ES-I3 (cell line): ENCODE measurements around the gene MRPL55.

Source experiments
- H3K36me3 ChIP-seq: 2 replicates; pipeline ENCODE4 v1.6.1; 2013; ENCODE audit warnings: mild to moderate bottlenecking, low read length, control low read depth, moderate library complexity; ENCODE audit not compliant: insufficient read depth
- H3K4me1 ChIP-seq: 2 replicates; pipeline ENCODE4 v1.6.1; 2013; ENCODE audit warnings: mild to moderate bottlenecking, control low read depth, low read length; ENCODE audit not compliant: insufficient read depth
- H3K9ac ChIP-seq: 2 replicates; pipeline ENCODE4 v1.6.1; 2013; ENCODE audit warnings: low read depth, mild to moderate bottlenecking, low read length, moderate library complexity
- H3K9me3 ChIP-seq: 2 replicates; pipeline ENCODE4 v1.6.1; 2013; ENCODE audit warnings: mild to moderate bottlenecking, low read length, moderate library complexity; ENCODE audit not compliant: control insufficient read depth, insufficient read depth

Gene MRPL55

DNA sequence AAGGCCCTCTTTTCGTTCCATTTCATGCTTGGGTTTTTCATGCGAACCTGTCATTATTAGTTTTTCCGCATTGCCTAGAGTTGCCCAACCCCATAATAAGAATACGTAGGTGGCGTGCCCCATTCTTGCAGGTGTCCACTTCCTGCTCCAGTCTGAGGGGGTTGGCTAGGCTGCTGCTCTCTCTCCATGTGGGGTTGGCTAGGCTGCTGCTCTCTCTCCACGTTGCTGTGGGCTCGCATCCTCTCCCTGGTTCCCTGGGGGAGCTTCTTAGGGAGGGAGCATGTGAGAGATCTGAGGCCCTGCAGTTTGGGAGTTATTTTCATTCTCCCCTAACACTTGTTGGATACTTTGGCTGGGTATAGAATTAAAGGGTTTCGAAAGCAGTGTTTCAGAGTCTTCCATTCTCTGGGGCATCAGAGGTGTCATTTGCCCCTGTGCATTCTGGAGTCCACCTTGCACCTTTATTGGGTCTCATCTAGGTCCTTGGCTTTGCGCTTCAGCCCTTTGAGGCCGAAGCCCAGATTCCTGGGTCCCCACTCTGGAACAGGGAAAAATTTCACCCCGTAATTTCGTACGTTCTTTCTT, 14.6 kb downstream of the MRPL55 start:
- H3K9ac ChIP-seq = no peak overlapping the region
- H3K36me3 ChIP-seq = 0 out of 2 replicates have a peak, but pooled peaks cover 3% of the 10 kb centered on the region
- H3K4me1 ChIP-seq = 0 out of 2 replicates have a peak, but pooled peaks cover under 1% of the 10 kb centered on the region
- 0 out of 2 replicates have a peak, but pooled peaks cover 3% of the 10 kb centered on the region for H3K9me3 ChIP-seq

DNA sequence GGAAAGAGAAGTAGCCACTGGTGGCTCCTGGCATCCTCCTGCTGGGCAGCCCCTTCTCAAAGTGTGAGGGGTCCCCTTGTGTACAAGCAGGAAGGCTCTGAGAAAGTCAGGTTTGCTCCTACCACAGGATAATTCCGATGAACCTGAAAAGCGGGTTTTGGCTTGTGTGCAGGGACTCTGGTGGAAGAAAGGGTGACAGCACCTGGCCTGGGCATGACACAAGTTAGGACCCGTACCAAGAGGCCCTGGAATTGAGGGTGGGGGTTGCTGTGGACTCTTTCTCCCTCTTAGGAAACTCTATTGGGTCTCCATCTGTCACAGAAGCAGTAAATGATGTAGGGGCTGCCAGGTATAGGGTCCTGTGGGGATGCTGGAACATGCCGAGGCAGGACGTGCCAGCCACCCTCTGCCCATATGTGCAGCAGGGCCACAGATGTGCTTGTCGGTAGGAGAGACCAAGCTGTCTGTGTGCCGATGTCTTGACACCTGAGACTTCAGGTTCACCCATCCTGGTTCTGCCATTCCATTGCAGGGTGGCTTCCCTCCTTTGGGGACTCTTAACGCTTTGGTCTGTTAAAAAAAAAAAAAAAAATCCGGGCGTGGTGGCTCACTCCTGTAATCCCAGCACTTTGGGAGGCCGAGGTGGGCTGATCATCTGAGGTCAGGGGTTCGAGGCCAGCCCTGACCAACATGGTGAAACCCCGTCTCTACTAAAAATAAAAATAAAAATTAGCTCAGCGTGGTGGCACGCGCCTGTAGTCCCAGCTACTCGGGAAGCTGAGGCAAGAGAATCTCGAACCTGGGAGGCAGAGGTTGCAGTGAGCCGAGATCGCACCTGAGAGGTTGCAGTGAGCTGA, 15.8 kb downstream of the MRPL55 start:
- Histone ChIP-seq H3K9me3 (0 out of 2 replicates have a peak, but pooled peaks cover 3% of the 10 kb centered on the region), H3K36me3 (no peaks in the 10 kb centered on the region; the same call in 1 of the 2 replicates), H3K9ac (no peak overlapping the region), H3K4me1 (peaks cover 6% of the 10 kb centered on the region; the same call in 1 of the 2 replicates)

DNA sequence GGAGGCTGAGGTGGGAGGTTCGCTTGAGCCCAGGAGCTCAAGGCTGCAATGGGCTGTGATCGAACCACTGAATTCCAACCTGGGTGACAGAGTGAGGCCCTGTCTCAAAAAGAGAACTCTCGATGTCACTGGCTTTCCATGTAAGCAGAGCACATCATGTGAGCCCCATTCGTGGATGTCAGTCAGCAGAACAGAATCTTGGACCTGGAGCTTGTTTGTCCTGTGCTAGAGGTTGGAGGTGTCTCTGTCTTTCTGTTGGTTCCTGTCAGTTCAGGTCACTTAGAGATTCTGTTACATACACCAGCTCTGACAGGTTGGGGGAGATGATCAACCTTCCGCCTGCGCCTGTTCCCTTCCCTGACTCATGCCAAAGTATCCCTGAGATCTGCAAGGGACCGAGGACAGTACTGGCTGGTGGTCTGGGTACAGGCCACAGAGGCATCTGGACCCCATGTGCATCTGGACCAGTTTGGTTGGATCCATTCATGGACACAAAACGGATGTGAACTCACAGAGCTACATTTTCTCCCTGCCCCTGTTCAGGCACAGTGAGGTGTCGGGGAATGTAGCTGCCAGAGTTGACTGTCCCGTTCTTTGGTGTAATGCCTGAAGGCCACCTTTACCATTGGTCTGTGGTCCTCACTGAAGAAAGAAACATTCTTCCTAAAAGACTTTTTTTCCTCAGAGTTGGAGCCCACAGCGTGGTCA, 16.6 kb downstream of the MRPL55 start:
- Histone ChIP-seq H3K36me3 (no peaks in the 10 kb centered on the region; the same call in 1 of the 2 replicates), H3K4me1 (peaks cover 12% of the 10 kb centered on the region), H3K9me3 (0 out of 2 replicates have a peak, but pooled peaks cover 3% of the 10 kb centered on the region), H3K9ac (no peak overlapping the region)

DNA sequence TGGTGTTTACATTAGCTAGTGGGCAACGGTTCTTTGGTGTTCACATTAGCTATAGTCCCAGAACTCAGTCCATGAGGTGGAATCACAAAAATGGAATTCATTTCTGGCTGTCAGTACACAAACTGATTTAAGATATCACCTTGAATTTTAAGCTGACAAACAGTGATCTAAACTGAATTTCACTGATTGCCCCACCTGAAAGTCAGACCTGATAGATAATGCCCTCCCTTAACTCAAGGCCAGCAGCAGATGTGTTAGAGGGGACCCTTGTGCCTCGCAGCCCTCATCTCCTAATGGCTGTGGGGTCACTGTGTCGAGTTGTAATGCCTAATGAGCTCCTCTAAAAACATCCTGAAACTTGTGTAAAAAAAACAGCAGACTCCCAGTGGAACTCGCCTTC, 18.0 kb downstream of the MRPL55 start:
- 0 out of 2 replicates have a peak, but pooled peaks cover 3% of the 10 kb centered on the region for H3K9me3 ChIP-seq
- no peak overlapping the region for H3K9ac ChIP-seq
- peaks cover 16% of the 10 kb centered on the region for H3K4me1 ChIP-seq
- no peaks in the 10 kb centered on the region; the same call in 1 of the 2 replicates for H3K36me3 ChIP-seq

DNA sequence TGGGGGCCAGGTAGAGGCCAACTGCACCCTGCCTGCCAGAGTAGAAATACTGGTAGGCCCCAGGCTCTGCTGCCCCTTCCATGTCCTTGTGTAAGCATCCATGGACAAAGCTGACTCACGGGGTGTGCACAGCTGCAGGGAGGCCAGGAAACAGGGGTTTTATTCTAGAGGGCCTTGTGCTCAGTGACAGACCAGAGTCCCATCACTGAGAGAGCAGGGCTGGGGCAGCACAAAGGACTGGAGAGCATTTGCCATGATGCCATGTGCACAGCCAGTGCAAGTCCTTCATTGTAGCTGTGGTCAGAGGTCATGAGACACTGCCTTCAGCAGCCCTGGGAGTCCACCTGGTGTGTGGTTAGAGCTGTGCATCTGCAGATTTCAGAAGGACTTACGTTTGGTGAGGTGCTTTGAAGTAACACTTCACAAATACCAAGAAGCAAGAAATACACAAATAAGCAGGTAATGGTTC, 18.5 kb downstream of the MRPL55 start:
- Histone ChIP-seq H3K36me3 (no peaks in the 10 kb centered on the region; the same call in 1 of the 2 replicates), H3K9ac (no peak overlapping the region), H3K4me1 (peaks cover 18% of the 10 kb centered on the region), H3K9me3 (0 out of 2 replicates have a peak, but pooled peaks cover 3% of the 10 kb centered on the region)

DNA sequence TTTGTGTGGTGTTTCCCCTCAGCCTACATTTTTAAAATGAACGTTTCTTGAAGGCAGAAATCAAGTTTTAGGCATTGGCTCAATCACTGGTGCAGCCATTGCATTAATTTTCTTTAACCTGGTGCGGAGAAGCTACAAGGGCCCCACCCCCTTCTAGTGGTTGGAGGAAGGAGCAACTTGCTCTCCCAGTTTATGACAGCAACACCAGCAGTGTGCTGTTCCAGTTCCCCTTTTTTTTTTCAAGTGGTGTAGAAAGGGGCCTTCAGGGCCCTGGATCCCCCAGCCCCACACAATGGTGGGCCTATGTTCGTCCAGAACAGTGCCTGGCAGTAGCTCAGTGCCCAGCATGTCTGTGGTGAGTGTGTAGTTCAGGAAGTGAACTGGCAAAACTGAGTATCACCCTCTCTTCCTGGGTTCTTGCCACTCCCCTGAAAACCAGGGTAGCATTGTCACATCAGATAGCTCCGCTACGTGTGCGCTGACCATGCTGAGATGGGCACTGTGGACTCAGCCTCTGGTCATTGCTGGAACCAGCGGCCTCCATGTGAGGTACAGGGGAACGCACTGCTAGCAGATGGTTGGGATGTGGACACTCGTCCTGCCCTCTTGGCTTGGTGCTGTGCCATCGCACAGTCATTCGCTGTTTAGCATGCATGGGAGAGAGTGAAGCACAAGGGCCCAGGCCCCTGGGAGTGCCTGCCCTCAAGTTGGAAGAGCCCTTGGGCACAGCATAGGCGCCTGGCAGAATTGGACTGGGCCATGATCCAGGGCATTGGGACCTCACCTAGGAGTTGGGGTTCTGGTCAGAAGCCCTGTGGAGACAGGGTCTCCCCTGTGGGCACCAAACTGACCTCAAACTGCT, 19.3 kb downstream of the MRPL55 start:
- 0 out of 2 replicates have a peak, but pooled peaks cover 2% of the 10 kb centered on the region for H3K9me3 ChIP-seq
- no peaks in the 10 kb centered on the region; the same call in 1 of the 2 replicates for H3K36me3 ChIP-seq
- H3K4me1 ChIP-seq = peaks cover 26% of the 10 kb centered on the region
- no peak overlapping the region for H3K9ac ChIP-seq

DNA sequence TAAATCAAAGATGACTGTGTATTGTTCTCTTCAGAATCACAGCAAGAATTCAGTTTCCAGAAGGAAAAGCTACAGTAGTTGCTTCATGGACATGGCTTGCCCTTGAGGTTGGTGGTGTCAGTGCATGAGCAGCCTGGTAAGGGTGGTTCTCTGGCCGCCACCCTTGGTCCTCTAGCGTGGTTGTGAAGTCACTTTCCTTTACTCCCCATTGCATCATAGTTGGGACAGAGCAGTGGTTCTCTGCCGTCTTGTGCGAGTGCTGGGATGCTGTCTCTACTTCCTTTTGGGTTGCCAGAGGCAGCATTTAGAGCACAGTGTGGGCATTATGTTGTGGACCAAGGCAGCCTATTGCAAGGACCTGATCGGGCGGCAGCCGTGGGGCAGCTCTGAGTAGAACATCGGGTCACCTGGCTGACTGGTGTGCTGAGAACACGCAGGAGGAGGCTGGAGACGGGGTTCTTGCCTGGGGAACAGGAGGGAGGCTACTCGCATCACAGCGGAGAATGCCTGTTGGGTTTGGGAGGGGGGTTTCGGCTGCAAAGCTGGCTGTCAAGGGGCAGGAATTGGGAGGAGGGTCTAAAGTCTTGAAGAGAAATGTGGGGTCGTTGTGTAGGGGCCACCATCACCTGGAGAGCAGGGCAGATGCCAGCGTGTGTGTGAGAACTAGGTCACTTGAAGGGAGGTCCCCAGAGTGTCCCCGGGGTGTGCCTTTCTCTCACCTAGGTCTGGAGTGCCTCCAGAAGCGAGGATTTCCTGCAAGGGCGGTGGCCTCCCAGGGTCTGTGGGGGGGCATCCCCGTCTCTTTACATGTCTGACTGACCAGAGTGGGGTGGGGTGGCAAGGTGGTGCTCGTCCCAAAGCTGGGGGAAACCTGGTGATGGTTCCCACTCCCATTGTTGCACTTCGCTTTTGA, 20.3 kb downstream of the MRPL55 start:
- Histone ChIP-seq H3K9me3 (no peaks in the 10 kb centered on the region), H3K9ac (no peak overlapping the region), H3K36me3 (no peaks in the 10 kb centered on the region; the same call in 1 of the 2 replicates), H3K4me1 (peaks cover 33% of the 10 kb centered on the region)

DNA sequence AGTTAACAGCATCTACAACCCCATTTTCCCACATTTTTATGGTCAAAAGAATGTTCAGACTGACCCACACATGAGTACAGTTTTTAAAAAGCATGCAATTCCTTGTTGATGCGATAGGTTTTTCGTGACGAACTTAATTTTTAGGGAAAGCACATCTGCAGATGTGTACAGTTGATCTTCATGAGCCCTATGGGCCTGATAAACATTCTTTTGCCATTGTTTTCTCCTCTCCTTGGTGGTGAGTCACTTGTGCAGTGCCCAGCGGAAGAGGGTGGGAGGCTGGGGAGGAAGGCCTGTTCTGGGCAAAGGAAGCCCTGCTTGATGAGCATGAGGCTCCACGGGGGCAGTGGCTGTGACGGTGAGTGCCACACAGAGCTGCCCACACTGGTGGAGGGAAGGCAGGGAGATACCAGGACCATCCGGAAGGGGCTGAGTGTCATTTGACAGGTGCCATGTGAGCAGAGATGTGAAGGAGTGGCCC, 21.3 kb downstream of the MRPL55 start:
- Histone ChIP-seq H3K4me1 (peaks cover 33% of the 10 kb centered on the region), H3K9ac (no peak overlapping the region), H3K9me3 (no peaks in the 10 kb centered on the region), H3K36me3 (no peaks in the 10 kb centered on the region; the same call in 1 of the 2 replicates)

DNA sequence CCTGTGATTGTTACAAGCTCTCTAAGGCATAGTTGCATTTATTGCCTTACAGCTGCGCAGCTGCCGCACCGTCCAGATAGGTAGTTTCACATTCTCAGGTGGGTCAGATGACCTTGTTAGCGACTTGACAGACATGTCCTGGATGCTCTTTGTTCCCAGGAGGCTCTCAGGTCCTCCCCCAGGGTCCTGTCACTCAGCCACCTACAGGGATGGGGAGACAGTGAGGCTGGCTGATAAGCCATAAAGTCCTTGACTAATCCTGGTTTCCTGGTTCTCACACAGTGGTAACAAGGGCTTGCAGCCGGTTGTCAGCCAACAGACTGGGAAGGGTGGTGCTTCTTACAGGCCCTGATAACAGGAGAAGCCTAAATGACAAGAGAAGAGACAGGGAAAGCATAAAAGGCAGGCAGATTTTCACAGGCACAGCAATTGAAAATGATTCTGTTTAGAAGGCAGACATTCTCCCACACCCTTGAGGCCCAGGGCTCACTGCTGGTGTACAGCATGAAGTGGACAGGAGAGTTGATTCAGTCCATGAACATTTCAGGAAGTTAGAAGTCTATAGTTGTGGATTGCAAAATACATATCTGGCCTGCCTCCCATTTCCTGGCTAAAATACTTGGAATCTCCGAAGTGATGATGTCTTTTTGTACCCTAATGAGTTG, 23.7 kb downstream of the MRPL55 start:
- no peaks in the 10 kb centered on the region for H3K9me3 ChIP-seq
- H3K9ac ChIP-seq = no peak overlapping the region
- no peaks in the 10 kb centered on the region; the same call in 1 of the 2 replicates for H3K36me3 ChIP-seq
- H3K4me1 ChIP-seq = peaks cover 33% of the 10 kb centered on the region

DNA sequence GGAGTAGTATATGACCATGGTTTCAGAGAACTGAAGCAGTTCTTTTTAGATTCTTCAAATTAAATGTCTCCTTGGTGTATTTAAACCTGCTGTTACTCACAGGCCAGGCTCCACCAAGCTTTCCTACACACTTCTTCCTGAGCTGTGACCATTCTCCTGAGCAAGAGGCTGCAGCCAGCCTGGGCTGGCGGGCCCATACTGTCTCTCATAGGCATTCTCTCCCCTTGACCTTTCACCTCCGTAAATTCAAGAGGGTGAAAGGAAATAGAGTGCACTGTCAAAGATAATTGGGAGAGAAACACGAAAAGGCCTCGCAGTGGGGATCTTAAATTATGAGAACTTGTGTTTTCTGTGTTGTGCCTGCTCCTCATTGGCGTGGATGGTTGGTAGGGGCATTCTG, 24.3 kb downstream of the MRPL55 start:
- Histone ChIP-seq H3K4me1 (peaks cover 33% of the 10 kb centered on the region), H3K36me3 (no peaks in the 10 kb centered on the region; the same call in 1 of the 2 replicates), H3K9me3 (no peaks in the 10 kb centered on the region), H3K9ac (peak overlapping the region; percentile 96; the same call in 1 of the 2 replicates)

DNA sequence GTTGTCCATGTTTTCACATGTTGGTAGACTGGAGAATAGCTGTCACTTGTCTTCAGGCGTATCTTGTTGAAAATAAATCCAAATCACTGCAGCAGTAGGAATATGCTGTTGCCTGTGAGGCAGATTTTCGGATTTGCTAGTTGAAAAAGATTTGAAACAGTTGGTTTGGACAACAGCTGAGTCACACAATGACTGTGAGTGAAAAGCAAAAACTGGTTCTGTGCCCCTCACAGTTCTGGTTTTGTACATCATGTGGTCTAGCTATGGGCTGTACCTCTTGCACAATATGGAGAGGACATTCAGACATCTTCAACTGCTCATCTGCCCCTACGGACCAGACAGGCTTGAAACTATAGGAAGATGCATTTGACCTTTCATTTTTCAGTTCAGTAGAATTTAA, 24.8 kb downstream of the MRPL55 start:
- Histone ChIP-seq H3K36me3 (no peaks in the 10 kb centered on the region; the same call in 1 of the 2 replicates), H3K9me3 (no peaks in the 10 kb centered on the region), H3K9ac (peak overlapping the region; percentile 96), H3K4me1 (peaks cover 31% of the 10 kb centered on the region)

DNA sequence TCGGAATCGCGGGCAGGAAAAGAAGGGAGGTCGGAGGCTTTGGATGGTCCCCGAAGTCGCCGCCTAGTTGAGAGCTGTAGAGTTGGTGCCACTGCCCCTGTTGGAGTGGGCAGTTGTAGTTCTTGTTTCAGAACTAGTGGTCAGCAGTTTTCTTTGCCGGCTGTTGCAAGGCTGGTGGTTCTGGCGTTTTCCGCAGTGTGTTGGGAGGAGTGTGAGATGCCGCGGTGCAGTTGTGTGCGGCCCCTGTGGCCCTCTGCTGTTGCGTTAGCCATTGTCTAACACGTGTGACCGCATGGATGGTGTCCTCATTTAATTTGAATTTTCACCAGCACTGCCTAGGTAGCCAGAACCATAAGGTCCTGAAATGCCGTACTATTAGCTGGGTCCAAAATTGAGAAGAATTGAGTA, 25.2 kb downstream of the MRPL55 start:
- peak overlapping the region; percentile 96 for H3K9ac ChIP-seq
- peaks cover 28% of the 10 kb centered on the region for H3K4me1 ChIP-seq
- H3K9me3 ChIP-seq = no peaks in the 10 kb centered on the region
- no peaks in the 10 kb centered on the region; the same call in 1 of the 2 replicates for H3K36me3 ChIP-seq
